Measurements from ENCODE around the gene LRRFIP2. TPM values are rescaled to one million over a fixed set of nuclear protein-coding genes. Genes with fewer than 3 reads are reported as not detected.

Gene LRRFIP2
- total RNA-seq, 1 experiment from 2014 or later = 47.1 TPM

DNA sequence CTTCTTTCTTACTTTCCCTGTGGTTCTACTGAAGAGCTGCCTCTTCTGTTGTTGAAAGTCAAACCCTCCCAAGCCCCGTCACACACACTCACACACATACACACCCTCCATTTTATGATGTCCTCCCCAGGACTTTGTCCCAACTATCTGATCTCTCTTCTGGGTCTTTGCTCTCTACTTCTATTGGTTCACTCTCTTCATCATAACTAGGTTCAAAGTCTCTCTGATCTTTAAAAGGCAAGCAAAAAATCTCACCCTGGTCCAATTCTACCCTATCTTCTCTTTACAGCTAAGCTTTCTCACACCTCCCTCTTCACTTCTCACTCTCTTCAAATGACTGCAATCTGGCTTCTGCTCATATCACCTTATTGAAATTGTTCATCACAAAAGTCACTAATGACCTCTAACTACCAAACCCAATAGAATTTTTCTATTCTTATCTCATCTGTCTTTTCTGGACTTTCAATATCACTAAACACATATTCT is 34.8 kb downstream of the LRRFIP2 start:
- Mint-ChIP-seq H3K27me3 (ENCODE audit: insufficient read depth, unreplicated experiment) (no peaks in the 10 kb centered on the region), H3K9me3 (ENCODE audit: unreplicated experiment) (no peaks in the 10 kb centered on the region), H3K4me3 (ENCODE audit: unreplicated experiment) (no peak overlapping the region), H3K27ac (ENCODE audit: unreplicated experiment) (no peak overlapping the region), H3K4me1 (ENCODE audit: low read depth, unreplicated experiment) (no peaks in the 10 kb centered on the region), H3K36me3 (ENCODE audit: insufficient read depth, unreplicated experiment) (peaks cover 6% of the 10 kb centered on the region)
- CTCF ChIA-PET = no interaction called here
- H3K9me3 ChIP-seq = no peaks in the 10 kb centered on the region
- peaks cover 17% of the 10 kb centered on the region for H3K4me1 ChIP-seq
- peak; percentile 33 to 61 for DNase-seq
- H3K36me3 ChIP-seq (ENCODE audit: control insufficient read depth, insufficient read depth, low read length) = no peaks in the 10 kb centered on the region; the same call in 1 of the 2 replicates
- BruUV-seq (replicated peaks) = no TSS peak
- POLR2A ChIA-PET = no interaction called here
- TF ChIP-seq, protein P1, sequence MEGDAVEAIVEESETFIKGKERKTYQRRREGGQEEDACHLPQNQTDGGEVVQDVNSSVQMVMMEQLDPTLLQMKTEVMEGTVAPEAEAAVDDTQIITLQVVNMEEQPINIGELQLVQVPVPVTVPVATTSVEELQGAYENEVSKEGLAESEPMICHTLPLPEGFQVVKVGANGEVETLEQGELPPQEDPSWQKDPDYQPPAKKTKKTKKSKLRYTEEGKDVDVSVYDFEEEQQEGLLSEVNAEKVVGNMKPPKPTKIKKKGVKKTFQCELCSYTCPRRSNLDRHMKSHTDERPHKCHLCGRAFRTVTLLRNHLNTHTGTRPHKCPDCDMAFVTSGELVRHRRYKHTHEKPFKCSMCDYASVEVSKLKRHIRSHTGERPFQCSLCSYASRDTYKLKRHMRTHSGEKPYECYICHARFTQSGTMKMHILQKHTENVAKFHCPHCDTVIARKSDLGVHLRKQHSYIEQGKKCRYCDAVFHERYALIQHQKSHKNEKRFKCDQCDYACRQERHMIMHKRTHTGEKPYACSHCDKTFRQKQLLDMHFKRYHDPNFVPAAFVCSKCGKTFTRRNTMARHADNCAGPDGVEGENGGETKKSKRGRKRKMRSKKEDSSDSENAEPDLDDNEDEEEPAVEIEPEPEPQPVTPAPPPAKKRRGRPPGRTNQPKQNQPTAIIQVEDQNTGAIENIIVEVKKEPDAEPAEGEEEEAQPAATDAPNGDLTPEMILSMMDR (IDR thresholded peaks at IDR 0.05; ENCODE audit: insufficient read depth in 1 of 2, low read depth in 1 of 2, low read length in 1 of 2, severe bottlenecking in 1 of 2, unreplicated experiment in 1 of 2) = no peak
- no peaks in the 10 kb centered on the region for H3K27me3 ChIP-seq (replicated peaks; ENCODE audit: control insufficient read depth, insufficient read depth, low read length)
- intact Hi-C loops (cut with micrococcal nuclease; ENCODE audit: unreplicated experiment) = no loop called here
- no peak overlapping the region for H3K4me3 ChIP-seq (ENCODE audit: low read depth, low read length)

DNA sequence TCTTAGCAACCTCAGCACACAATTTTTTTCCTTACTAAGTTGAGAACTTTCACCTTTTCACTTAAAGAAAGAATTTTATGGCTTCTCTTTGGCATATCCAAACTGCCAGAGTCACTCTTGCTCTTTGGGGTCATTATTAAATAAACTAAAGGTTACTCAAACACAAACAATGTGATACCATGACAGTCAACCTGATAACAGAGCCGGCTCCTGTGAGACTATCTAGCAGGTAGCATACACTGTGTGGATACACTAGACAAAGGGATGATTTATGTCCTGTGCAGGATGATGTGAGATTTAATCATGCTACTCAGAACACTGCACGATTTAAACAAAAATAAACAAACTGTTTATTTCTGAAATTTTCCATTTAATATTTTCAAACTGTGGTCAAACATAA is 35.6 kb downstream of the LRRFIP2 start:
- TF ChIP-seq, protein P1 (IDR thresholded peaks at IDR 0.05; ENCODE audit: insufficient read depth in 1 of 2, low read depth in 1 of 2, low read length in 1 of 2, severe bottlenecking in 1 of 2, unreplicated experiment in 1 of 2) = no peak
- Histone ChIP-seq H3K36me3 (ENCODE audit: control insufficient read depth, insufficient read depth, low read length) (no peaks in the 10 kb centered on the region; the same call in 1 of the 2 replicates), H3K4me1 (peaks cover 17% of the 10 kb centered on the region), H3K27me3 (replicated peaks; ENCODE audit: control insufficient read depth, insufficient read depth, low read length) (no peaks in the 10 kb centered on the region), H3K4me3 (ENCODE audit: low read depth, low read length) (no peak overlapping the region), H3K9me3 (no peaks in the 10 kb centered on the region)
- Mint-ChIP-seq H3K9me3 (ENCODE audit: unreplicated experiment) (no peaks in the 10 kb centered on the region), H3K4me1 (ENCODE audit: low read depth, unreplicated experiment) (no peaks in the 10 kb centered on the region), H3K36me3 (ENCODE audit: insufficient read depth, unreplicated experiment) (peaks cover 11% of the 10 kb centered on the region), H3K27ac (ENCODE audit: unreplicated experiment) (no peak overlapping the region), H3K27me3 (ENCODE audit: insufficient read depth, unreplicated experiment) (no peaks in the 10 kb centered on the region), H3K4me3 (ENCODE audit: unreplicated experiment) (no peak overlapping the region)
- POLR2A ChIA-PET = no interaction called here
- no TSS peak for BruUV-seq (replicated peaks)
- CTCF ChIA-PET = no interaction called here
- no peak for DNase-seq
- intact Hi-C loops (cut with micrococcal nuclease; ENCODE audit: unreplicated experiment) = no loop called here

DNA sequence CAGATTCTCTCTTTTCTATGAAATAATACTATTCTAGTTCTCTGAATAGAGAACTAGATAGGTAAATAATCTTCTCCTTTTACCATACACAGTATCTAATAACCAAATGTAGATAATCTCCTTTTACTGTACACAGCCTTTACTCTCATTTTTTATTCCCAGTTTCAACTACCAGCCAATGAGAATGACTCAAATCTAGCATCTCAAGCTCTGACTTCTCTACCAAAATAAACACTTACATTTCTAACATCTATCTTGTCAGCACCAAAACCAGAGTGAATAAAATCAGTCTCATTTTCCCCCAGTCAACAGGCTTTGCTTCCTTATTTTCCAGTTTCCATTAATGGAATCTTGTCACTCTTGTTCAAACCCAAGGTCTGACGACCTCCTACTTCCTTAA is 36.9 kb downstream of the LRRFIP2 start:
- Histone ChIP-seq H3K4me3 (ENCODE audit: low read depth, low read length) (no peak overlapping the region), H3K36me3 (ENCODE audit: control insufficient read depth, insufficient read depth, low read length) (no peaks in the 10 kb centered on the region; the same call in 1 of the 2 replicates), H3K4me1 (peaks cover 17% of the 10 kb centered on the region), H3K27me3 (replicated peaks; ENCODE audit: control insufficient read depth, insufficient read depth, low read length) (no peaks in the 10 kb centered on the region), H3K9me3 (no peaks in the 10 kb centered on the region)
- Mint-ChIP-seq H3K4me1 (ENCODE audit: low read depth, unreplicated experiment) (no peaks in the 10 kb centered on the region), H3K4me3 (ENCODE audit: unreplicated experiment) (no peak overlapping the region), H3K9me3 (ENCODE audit: unreplicated experiment) (no peaks in the 10 kb centered on the region), H3K27me3 (ENCODE audit: insufficient read depth, unreplicated experiment) (no peaks in the 10 kb centered on the region), H3K27ac (ENCODE audit: unreplicated experiment) (no peak overlapping the region), H3K36me3 (ENCODE audit: insufficient read depth, unreplicated experiment) (peaks cover 5% of the 10 kb centered on the region)
- no peak for DNase-seq
- ChIA-PET POLR2A (no interaction called here), CTCF (no interaction called here)
- TF ChIP-seq, protein P1 (IDR thresholded peaks at IDR 0.05; ENCODE audit: insufficient read depth in 1 of 2, low read depth in 1 of 2, low read length in 1 of 2, severe bottlenecking in 1 of 2, unreplicated experiment in 1 of 2) = no peak
- intact Hi-C loops (cut with micrococcal nuclease; ENCODE audit: unreplicated experiment) = no loop called here
- BruUV-seq (replicated peaks) = no TSS peak

Data from Caco-2 (cell line).